C4-2B (cell line): ENCODE measurements around the gene ARAP2.

Experiments
- H3K27ac ChIP-seq: fragments of 450-650 bp; 2 replicates; pipeline ENCODE4 v1.5.1; 2017
- CTCF ChIP-seq: fragments of 450-650 bp; conservative IDR thresholded peaks from 2 replicates; pipeline ENCODE4 v1.5.1; 2017; ENCODE audit warnings: mild to moderate bottlenecking
- ZFX ChIP-seq: fragments of 450-650 bp; IDR thresholded peaks from 2 replicates; pipeline ENCODE4 v1.6.1; 2017

Gene ARAP2

DNA sequence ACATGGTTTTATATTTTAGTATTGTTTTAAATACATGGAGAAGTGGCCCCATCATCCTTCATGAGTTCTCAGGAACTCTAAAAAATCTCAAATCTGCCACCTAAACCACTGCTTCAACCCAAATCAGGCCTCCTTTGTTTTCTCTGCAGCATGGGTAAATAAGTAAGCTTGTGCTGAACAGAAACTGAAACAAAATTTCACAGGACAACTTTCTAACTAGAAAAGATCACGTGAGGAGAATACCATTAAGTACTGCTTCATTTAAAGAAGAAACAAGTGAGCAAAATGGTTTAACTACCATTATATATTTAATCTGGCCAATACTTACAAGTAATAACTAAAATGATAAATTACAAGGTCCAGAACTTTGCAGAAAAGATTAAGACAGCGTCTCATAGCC lies 2.5 kb downstream of the ARAP2 start:
- TF ChIP-seq ZFX = no peak
- no peak for TF ChIP-seq CTCF
- H3K27ac ChIP-seq = no peak overlapping the region

DNA sequence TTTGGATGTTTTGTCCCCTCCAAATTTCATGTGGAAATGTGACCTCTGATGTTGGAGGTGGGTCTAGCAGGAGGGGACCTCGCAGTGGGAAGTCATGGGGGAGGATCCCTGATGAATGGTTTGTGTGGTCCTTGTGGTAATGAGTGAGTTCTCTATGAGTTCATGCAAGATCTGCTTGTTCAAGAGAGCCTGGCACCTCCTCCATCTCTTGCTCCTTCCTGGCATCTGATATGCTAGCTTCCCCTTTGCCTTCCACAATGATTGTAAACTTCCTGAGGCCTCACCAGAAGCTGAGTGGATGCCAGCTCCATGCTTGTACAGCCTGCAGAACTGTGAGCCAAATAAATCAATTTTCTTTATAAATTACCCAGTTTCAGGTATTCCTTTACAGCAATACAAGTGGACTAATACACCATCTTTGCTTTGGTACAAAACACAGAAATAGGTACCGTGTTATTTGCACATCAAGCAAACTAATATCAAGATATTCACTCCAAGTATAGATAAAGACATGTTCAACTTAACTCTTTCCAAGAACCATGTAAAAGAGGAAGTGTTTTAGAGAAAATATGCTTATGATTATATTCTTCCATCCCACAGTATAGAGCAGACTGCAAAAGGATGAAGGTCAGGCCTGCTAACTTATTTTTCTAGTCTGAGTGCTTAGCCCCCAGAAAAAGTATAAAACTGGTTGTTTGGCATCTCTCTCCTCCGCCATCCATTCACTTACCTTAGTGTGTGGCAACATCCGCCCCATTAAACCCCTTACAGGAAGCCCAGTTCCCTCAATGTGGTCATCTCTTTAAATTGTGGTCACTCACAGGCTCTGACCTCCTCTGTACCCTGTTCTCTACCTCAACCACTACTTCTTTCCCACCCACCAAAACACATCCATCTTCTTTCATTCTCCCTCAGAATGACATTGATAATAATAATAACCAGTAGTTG lies 6.7 kb downstream of the ARAP2 start:
- no peak for TF ChIP-seq ZFX
- TF ChIP-seq CTCF = no peak
- H3K27ac ChIP-seq = no peak overlapping the region

- no peak overlapping the region for H3K27ac ChIP-seq
- TF ChIP-seq CTCF (no peak), ZFX (no peak)
Observed at GRCh38 chr4:36236159-36236558, 8.2 kb downstream of the ARAP2 start.

DNA sequence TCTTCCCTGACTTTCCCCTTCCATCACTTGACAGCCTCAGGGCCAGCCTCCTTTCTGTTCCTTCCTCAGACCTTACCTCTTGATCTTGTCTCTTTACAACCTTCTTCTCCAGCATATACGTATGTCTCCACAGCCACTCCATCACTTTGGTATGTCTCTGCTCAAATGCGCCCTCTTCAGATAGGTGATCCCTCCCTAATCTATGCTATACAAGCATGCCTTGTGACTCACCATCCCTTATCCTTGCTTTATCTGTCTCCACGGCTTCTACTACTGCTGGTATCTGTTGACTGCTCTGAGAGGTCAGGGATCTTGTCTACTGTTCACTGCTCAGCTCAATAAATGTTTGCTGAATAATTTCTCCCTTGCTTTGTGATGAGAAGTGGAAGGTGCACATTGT lies 9.0 kb downstream of the ARAP2 start:
- no peak overlapping the region for H3K27ac ChIP-seq
- TF ChIP-seq CTCF = no peak

- H3K27ac ChIP-seq = no peak overlapping the region
- TF ChIP-seq ZFX (no peak), CTCF (no peak)
Observed at GRCh38 chr4:36233567-36234266, 10.6 kb downstream of the ARAP2 start.

DNA sequence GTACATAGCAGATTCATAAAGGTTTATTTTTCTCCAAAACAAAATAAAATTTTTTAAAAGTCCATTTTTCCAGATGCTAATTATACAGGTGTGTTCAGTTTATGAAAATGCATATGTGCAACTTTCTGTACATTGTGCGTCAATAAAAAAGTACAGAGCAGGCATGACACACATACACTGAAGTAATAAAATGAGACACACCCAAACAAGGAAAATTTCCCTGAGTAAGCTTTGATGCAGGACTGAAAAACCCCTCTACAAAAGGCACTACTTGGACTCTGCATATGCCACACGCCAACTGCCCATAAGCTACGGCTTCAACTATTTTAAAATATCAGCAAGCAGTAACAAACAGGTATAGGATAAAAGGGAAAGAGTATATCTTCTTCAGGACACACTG lies 13.8 kb downstream of the ARAP2 start:
- no peak for TF ChIP-seq CTCF
- TF ChIP-seq ZFX = no peak
- no peak overlapping the region for H3K27ac ChIP-seq

- no peak overlapping the region for H3K27ac ChIP-seq
- TF ChIP-seq CTCF = no peak
- no peak for TF ChIP-seq ZFX
Observed at GRCh38 chr4:36227913-36228312, 16.4 kb downstream of the ARAP2 start.
